Hepatocyte (in vitro differentiated cells): ENCODE measurements around the gene DMRT1.

Source experiments
- EZH2phosphoT487 ChIP-seq: fragments of 200-600 bp; sonication (generic); IDR thresholded peaks from one replicate; pipeline ENCODE4 v1.6.1; 2018; ENCODE audit warnings: antibody characterized with exemption, mild to moderate bottlenecking, low read depth, moderate library complexity; ENCODE audit not compliant: unreplicated experiment, severe bottlenecking
- TF ChIP-seq, protein P1 (sequence below): fragments of 200-600 bp; sonication (generic); IDR thresholded peaks from 2 replicates; pipeline ENCODE4 v1.5.1; 2016; ENCODE audit warnings: antibody characterized with exemption, mild to moderate bottlenecking; ENCODE audit not compliant: poor library complexity

GRCh38 chr9:1007312-1007711 is 165.8 kb downstream of the DMRT1 start:
- no peak for TF ChIP-seq EZH2phosphoT487
- TF ChIP-seq, protein P1, sequence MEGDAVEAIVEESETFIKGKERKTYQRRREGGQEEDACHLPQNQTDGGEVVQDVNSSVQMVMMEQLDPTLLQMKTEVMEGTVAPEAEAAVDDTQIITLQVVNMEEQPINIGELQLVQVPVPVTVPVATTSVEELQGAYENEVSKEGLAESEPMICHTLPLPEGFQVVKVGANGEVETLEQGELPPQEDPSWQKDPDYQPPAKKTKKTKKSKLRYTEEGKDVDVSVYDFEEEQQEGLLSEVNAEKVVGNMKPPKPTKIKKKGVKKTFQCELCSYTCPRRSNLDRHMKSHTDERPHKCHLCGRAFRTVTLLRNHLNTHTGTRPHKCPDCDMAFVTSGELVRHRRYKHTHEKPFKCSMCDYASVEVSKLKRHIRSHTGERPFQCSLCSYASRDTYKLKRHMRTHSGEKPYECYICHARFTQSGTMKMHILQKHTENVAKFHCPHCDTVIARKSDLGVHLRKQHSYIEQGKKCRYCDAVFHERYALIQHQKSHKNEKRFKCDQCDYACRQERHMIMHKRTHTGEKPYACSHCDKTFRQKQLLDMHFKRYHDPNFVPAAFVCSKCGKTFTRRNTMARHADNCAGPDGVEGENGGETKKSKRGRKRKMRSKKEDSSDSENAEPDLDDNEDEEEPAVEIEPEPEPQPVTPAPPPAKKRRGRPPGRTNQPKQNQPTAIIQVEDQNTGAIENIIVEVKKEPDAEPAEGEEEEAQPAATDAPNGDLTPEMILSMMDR, result no peak
